ENCODE measurements around the gene SERPINA4.
A peak's percentile ranks its signal among the peaks of the same experiment; 100 is the strongest.

SERPINA4 gene

GRCh38 chr14:94560751-94561655 lies at the start of gene SERPINA4:
Gene SERPINA4, plus strand, starts transcription at chr14:94561442. Its CDS starts 2,041 bp downstream, at chr14:94563483.
- no peak for FAIRE-seq

GRCh38 chr14:94514351-94514750 lies 46.9 kb upstream of the SERPINA4 start:
- FAIRE-seq = no peak

More at GRCh38 chr14:94560751-94561655, at the start of gene SERPINA4:
- DNase-seq (ENCODE audit: low spot score) = no peak

GRCh38 chr14:94515426-94515825 lies 45.8 kb upstream of the SERPINA4 start:
- no peak for DNase-seq (ENCODE audit: low spot score)
- no peak for FAIRE-seq

More at GRCh38 chr14:94514351-94514750, 46.9 kb upstream of the SERPINA4 start:
- no peak for DNase-seq (ENCODE audit: low spot score)

- no peak for FAIRE-seq
- DNase-seq (ENCODE audit: low spot score) = no peak
Measured at GRCh38 chr14:94515856-94516255, 45.4 kb upstream of the SERPINA4 start.

- FAIRE-seq (no peak), DNase-seq (ENCODE audit: low spot score) (no peak)
Measured at GRCh38 chr14:94517248-94517640, 44.0 kb upstream of the SERPINA4 start.

- DNase-seq (ENCODE audit: low spot score) = no peak
- no peak for FAIRE-seq
Measured at GRCh38 chr14:94517641-94518257, 43.5 kb upstream of the SERPINA4 start.

- no peak for FAIRE-seq
- DNase-seq (ENCODE audit: low spot score) = no peak
Measured at GRCh38 chr14:94521375-94522114, 39.7 kb upstream of the SERPINA4 start.

- no peak for DNase-seq (ENCODE audit: low spot score)
Measured at GRCh38 chr14:94522115-94522724, 39.0 kb upstream of the SERPINA4 start.

GRCh38 chr14:94523265-94523664 lies 38.0 kb upstream of the SERPINA4 start:
- DNase-seq (ENCODE audit: low spot score) (no peak), FAIRE-seq (no peak)

More at GRCh38 chr14:94522115-94522724, 39.0 kb upstream of the SERPINA4 start:
- FAIRE-seq = no peak

- FAIRE-seq (no peak), DNase-seq (ENCODE audit: low spot score) (no peak)
Measured at GRCh38 chr14:94524093-94524492, 37.1 kb upstream of the SERPINA4 start.

- FAIRE-seq (no peak), DNase-seq (ENCODE audit: low spot score) (no peak)
Measured at GRCh38 chr14:94531187-94531586, 30.1 kb upstream of the SERPINA4 start.

GRCh38 chr14:94532447-94532846 lies 28.8 kb upstream of the SERPINA4 start:
- DNase-seq (ENCODE audit: low spot score) = no peak
- FAIRE-seq = no peak

GRCh38 chr14:94535506-94535905 lies 25.7 kb upstream of the SERPINA4 start:
- DNase-seq (ENCODE audit: low spot score) = no peak
- FAIRE-seq = no peak

GRCh38 chr14:94536836-94537235 lies 24.4 kb upstream of the SERPINA4 start:
- DNase-seq (ENCODE audit: low spot score) = no peak
- no peak for FAIRE-seq

GRCh38 chr14:94538070-94538740 lies 23.0 kb upstream of the SERPINA4 start:
- no peak for DNase-seq (ENCODE audit: low spot score)
- FAIRE-seq = no peak

GRCh38 chr14:94539181-94539580 lies 22.1 kb upstream of the SERPINA4 start:
- DNase-seq (ENCODE audit: low spot score) (no peak), FAIRE-seq (no peak)

- FAIRE-seq = no peak
- DNase-seq (ENCODE audit: low spot score) = no peak
Measured at GRCh38 chr14:94540031-94540794, 21.0 kb upstream of the SERPINA4 start.

GRCh38 chr14:94541234-94541975 lies 19.8 kb upstream of the SERPINA4 start:
- FAIRE-seq = no peak
- DNase-seq (ENCODE audit: low spot score) = no peak

- FAIRE-seq (no peak), DNase-seq (ENCODE audit: low spot score) (peak; percentile 41)
Measured at GRCh38 chr14:94542111-94542810, 19.0 kb upstream of the SERPINA4 start.

Data from urothelium cell line (cell line).